OCI-LY1 (cell line): ENCODE measurements around the gene PYCARD.

Source experiments
- CTCF ChIP-seq: fragments of 200-600 bp; sonication (generic), shearing (Covaris generic); IDR thresholded peaks from 2 replicates; pipeline ENCODE4 v1.5.1; 2017; ENCODE audit warnings: mild to moderate bottlenecking, antibody characterized with exemption, low read length, moderate library complexity, mixed read lengths
- EZH2 ChIP-seq: fragments of 200-600 bp; sonication (generic), shearing (Covaris generic); IDR thresholded peaks from 2 replicates; pipeline ENCODE4 v1.8.0; 2017; ENCODE audit warnings: borderline replicate concordance, mixed run types, mild to moderate bottlenecking, antibody characterized with exemption, low read length, moderate library complexity, mixed read lengths

GRCh38 chr16:31221357-31222160 is 19.0 kb upstream of the PYCARD start:
- TF ChIP-seq CTCF (no peak), EZH2 (no peak)
